ENCODE results near the gene ARHGEF17.
"Not testable (repeated sequence)": the region's sequence is repeated elsewhere in the genome, so short reads cannot be mapped to it uniquely, and the experiment has no call there.

ARHGEF17 gene

GRCh38 chr11:73274191-73274590 is 33.9 kb upstream of the ARHGEF17 start:
- DNase-seq: not testable (repeated sequence)

- no peak for DNase-seq
Measured at GRCh38 chr11:73274722-73275380, 33.2 kb upstream of the ARHGEF17 start.

DNA sequence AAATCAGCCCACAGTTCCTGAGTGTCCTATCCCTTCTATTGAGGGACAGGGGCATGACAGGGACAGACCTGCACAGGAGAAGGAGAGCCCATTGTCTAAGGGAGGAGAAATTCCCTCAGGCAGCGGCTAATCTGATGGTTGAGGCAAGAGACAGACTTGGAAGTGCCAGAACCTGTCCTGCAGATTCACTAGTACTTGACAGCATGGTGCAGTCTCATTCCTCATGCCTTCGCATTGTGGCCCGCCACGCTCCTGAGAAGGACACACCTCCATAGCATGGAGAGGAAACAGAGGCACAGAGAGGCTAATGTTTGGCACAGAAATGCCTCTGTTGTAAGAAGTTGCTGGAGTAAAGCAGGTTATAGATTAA is 32.7 kb upstream of the ARHGEF17 start:
- DNase-seq: no peak

GRCh38 chr11:73277467-73277866 is 30.6 kb upstream of the ARHGEF17 start:
- DNase-seq: no peak

GRCh38 chr11:73280626-73281025 is 27.4 kb upstream of the ARHGEF17 start:
- no peak for DNase-seq

DNA sequence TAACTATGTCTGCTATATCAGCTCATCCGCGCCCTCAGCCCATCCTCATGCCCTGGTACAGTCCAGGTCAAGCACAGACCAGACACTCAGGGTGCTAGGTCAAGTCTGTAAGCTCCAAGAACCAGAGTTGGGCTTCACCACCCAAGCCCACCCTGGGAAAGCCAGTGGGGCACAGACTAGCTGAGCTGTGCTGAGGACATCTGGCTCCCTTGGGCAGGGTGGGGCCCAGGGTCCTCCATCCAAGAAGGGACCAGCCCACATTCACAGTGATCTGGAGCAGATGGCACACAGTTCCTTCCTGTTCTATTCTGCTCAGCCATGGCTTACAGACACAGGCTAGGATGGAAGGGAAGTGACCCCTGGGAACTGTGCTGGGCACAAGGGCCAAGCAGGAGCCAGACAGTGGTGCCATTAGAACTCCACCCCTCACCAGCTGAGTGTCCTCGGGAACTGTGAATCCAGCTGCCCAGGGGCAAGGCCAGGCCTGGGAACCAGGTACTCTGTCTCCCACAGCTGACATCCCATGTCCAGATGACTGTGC is 26.8 kb upstream of the ARHGEF17 start:
- no peak for DNase-seq

- no peak for DNase-seq
Measured at GRCh38 chr11:73281796-73282660, 26.0 kb upstream of the ARHGEF17 start.

- DNase-seq: no peak
Measured at GRCh38 chr11:73283276-73284000, 24.6 kb upstream of the ARHGEF17 start.

DNA sequence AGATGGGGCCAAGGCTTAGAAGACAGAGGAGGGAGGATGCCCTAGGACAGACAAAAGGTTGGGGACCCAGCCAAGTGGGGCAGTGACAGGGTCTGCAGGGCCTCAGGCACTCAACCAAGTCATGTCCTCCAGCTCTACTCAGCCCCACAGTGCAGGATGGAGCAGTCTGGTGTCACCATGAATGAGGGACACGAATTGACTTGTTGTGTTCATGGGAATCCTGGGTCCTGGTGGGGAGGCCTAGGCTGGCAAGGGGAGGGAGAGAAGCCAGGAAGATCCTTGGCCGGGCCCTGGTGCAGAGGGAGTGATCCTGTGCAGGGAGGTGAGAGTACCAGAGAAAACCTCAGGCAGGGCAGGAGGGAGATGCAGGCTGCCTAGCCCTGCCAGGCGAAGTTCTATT is 24.0 kb upstream of the ARHGEF17 start:
- no peak for DNase-seq

DNA sequence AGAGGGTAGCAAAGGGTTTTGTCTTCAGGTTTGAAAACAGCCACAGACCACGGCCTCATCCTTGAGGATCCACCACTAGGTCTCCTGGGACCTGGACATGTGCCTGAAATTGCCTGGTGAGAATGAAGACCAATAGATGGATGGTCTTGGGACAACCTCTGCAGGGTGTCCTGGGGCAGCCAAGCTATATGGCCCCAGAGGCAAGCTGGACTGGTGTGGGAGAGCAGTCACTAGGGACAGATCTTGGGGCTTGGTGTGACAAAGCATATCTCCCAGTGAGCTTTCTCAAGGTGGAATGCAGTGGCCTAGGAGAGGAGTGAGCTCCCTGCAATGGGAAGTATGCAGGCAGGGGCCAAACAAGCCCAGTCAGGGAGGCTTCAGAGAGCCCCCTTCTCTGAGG is 22.4 kb upstream of the ARHGEF17 start:
- DNase-seq: no peak

DNA sequence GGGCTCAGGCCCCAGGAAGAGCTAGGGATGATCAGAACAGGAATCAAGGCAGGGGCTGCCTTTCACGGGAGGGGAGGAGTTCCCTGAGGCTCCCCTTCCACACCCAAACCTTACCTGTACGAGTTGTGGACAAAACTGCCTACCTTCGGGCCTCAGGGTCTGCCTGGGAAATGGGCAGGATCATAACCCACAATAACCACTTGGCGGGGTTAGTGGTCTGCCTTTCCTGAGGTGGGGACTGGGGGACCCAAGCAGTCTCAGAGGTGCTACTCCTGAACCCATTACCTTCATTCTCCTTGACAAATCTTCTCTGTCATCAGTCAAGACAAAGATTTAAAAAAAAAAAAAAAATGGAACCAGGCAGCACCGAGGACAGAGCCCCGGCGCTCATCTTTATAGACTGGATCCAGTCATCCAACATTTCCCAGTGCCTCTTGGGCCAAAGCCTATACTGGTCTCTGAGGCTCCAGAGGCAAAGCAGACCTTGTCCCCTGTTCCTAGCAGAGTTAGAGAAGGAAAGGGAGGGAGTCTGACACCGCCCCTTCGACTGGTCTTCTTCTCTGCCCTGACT is 21.8 kb upstream of the ARHGEF17 start:
- no peak for DNase-seq

- no peak for DNase-seq
Measured at GRCh38 chr11:73287400-73288101, 20.5 kb upstream of the ARHGEF17 start.

DNA sequence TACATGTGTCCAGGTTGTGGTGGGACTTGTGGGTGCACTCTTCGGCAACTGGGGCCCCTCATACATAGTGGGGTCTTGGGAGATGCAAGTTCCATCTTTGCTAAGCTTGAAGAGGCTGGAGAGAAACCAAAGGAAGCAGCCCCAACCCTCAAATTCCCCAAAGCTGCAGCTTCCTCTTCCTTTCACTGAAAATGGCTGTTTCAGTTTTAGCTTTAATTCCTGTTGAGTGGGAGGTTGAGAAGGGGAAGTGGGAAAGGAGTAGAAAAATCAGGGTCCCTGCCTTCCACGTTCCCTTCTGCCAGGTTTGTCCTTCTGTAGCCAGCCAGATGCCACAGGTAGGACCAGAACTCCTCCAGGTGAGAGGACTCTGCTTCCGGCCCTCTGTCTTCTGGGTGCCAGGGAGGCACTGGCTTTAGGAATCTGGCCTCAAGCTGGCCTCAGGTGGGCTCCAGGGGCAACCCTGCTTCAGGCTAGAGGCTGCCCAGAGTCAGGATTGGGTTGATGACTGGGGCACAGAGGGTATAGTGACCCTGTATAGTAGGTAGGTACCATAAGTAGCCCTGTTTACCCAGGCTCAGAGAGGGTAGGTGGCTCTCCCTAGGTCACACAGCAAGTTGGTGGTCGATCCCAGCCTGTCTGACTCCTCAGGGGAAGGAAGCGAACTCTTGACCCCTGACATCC is 19.7 kb upstream of the ARHGEF17 start:
- no peak for DNase-seq

GRCh38 chr11:73288873-73289707 is 19.0 kb upstream of the ARHGEF17 start:
- no peak for DNase-seq

GRCh38 chr11:73290536-73290935 is 17.5 kb upstream of the ARHGEF17 start:
- no peak for DNase-seq

DNA sequence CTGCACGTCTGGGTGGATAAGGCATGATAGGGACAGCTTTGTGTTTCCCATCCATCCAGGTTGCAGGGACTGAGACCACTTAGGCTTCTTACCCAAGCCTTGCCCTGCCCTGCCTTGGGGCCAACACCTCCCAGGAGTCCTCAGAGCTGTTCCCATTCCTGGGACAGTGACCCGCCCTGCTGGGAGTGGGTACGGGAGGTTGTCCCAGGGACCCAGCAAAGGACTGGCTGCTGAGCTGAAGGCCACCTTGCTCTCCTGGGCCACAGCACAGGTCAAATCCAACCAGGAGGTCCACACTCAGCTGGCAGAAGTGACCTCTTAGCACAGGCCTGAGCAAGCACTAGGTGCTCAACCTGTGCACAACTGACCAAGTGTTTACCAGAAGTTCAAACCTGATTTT is 16.9 kb upstream of the ARHGEF17 start:
- no peak for DNase-seq

DNA sequence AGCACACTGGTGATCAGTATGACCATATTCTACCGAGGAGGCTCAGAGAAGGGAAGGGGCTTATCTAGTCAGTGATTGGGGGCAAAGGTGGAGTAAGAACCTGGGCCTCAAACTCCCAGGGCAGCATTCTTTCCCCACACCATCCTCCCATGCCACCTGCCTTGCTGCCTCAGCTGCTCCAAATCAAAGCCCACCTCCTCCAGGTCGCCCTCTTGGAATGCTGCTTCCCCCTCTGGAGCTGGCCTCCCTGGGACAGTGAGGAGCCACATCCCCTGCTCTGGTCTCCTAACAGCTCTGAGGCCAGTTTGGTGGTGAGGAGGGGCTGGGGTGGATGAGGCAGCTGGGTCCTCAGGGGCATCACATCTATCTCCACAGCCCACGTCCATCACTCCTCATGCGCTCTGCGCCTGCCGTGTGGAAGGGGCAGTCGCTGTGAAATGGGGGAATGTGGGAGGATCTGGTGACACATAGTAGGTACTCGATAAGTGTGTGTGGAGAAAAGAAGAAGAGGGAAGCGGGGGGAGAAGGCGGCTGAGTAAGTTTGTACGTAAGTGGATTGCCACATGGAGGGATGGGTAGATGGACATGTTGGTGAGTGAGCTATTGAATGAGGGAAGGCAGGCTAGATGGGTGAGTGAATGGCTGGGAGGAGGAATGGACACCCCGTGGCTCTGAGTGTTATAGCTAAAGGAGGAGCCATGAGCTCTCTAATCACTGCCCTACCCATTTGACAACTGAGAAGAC is 16.1 kb upstream of the ARHGEF17 start:
- DNase-seq: no peak

- DNase-seq: no peak
Measured at GRCh38 chr11:73292525-73292894, 15.6 kb upstream of the ARHGEF17 start.

GRCh38 chr11:73293356-73293936 is 14.6 kb upstream of the ARHGEF17 start:
- no peak for DNase-seq

DNA sequence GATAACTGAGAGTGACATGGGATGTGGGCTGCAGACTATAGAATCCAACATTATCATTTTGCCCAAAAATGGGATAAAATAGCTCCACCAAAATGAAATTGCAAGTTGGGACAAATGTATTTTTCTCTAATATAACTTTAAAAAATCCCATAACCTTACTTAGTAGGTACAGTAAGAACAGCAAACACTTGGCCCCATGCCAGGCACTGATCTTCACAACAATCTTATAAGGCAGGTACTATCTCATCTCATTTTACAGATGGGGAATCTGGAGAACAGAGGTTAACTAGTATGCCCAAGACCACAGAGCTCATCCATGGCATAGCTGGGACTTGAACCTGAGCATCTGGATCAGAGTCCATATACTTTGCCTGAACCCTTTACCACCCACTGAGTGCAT is 13.5 kb upstream of the ARHGEF17 start:
- no peak for DNase-seq
